ENCODE measurements around the gene MITF. TPM values are rescaled to one million over a fixed set of nuclear protein-coding genes. Genes with fewer than 3 reads are reported as not detected.

MITF gene
- total RNA-seq, 1 donor from 2014 or later = 6.0 TPM

DNA sequence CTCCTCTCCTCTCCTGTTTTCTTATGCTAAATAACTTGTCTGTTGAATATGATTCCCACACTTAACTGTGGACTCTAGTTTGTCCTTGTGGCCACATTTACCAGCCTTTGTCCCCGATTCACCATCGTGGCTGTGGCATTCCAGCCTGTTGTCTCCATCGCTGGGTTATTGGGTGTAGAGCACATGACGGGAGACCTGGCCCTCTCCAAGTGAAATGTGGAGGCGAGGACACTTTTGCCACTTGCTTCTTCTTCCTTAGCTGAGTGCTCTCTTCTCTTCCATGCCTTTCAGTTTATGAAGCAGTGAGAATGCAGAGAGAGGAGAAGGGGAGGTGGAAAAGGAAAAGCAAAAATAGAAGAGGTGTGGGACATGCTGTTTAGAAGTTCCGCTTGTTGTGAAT, 198.8 kb downstream of the MITF start:
- TF ChIP-seq, protein P1, sequence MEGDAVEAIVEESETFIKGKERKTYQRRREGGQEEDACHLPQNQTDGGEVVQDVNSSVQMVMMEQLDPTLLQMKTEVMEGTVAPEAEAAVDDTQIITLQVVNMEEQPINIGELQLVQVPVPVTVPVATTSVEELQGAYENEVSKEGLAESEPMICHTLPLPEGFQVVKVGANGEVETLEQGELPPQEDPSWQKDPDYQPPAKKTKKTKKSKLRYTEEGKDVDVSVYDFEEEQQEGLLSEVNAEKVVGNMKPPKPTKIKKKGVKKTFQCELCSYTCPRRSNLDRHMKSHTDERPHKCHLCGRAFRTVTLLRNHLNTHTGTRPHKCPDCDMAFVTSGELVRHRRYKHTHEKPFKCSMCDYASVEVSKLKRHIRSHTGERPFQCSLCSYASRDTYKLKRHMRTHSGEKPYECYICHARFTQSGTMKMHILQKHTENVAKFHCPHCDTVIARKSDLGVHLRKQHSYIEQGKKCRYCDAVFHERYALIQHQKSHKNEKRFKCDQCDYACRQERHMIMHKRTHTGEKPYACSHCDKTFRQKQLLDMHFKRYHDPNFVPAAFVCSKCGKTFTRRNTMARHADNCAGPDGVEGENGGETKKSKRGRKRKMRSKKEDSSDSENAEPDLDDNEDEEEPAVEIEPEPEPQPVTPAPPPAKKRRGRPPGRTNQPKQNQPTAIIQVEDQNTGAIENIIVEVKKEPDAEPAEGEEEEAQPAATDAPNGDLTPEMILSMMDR (IDR thresholded peaks at IDR 0.05; ENCODE audit: insufficient read depth, low read depth, low read length) = no peak
- TF ChIP-seq EZH2 (IDR thresholded peaks at IDR 0.05; ENCODE audit: insufficient read depth, low read length) = no peak
- no peak overlapping the region for H2AFZ ChIP-seq (ENCODE audit: low read depth, low read length)
- Mint-ChIP-seq H3K4me1 (ENCODE audit: low read depth, unreplicated experiment) (no peaks in the 10 kb centered on the region), H3K9me3 (ENCODE audit: unreplicated experiment) (no peaks in the 10 kb centered on the region), H3K4me3 (ENCODE audit: unreplicated experiment) (no peak overlapping the region), H3K36me3 (ENCODE audit: low read depth, unreplicated experiment) (peaks cover 5% of the 10 kb centered on the region), H3K27ac (ENCODE audit: unreplicated experiment) (peak overlapping the region; percentile 12), H3K27me3 (ENCODE audit: low read depth, unreplicated experiment) (no peaks in the 10 kb centered on the region)
- H3K79me2 ChIP-seq (ENCODE audit: insufficient read depth, low read length) = no peaks in the 10 kb centered on the region
- H3K27me3 ChIP-seq (ENCODE audit: insufficient read depth, low read length) = no peaks in the 10 kb centered on the region
- no peak overlapping the region for H3K9ac ChIP-seq (ENCODE audit: low read length)
- no peaks in the 10 kb centered on the region for H4K20me1 ChIP-seq (ENCODE audit: insufficient read depth, low read length)
- H3K4me3 ChIP-seq (ENCODE audit: insufficient read depth, low read depth, low read length) = no peak overlapping the region
- H3K4me2 ChIP-seq (ENCODE audit: low read length) = no peak overlapping the region
- H3K27ac ChIP-seq (ENCODE audit: low read depth, low read length) = no peak overlapping the region
- DNase-seq (ENCODE audit: low read depth) = no peak
- no peak for FAIRE-seq
- no peaks in the 10 kb centered on the region for H3K9me3 ChIP-seq (ENCODE audit: insufficient read depth, low read depth, low read length)
- H3K4me1 ChIP-seq (ENCODE audit: insufficient read depth, low read length) = no peaks in the 10 kb centered on the region
- no peaks in the 10 kb centered on the region for H3K36me3 ChIP-seq (ENCODE audit: insufficient read depth, low read length)

DNA sequence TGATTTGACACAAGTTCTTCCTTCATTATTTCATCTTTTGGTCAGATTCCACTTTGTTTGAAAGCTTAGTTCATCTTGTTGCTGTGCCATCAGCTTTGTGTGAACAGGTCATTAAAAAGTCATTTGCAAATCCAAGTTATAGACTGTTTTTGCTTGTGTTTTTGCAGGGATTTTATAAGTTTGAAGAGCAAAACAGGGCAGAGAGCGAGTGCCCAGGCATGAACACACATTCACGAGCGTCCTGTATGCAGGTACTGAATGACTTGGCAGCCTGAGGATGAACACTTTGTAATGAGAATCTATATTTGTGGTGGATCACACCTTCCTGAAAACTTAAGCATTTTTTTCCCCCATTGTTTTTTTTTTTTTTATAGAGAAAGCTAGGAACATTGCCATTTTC, 199.7 kb downstream of the MITF start:
- no peak for DNase-seq (ENCODE audit: low read depth)
- Histone ChIP-seq H3K36me3 (ENCODE audit: insufficient read depth, low read length) (no peaks in the 10 kb centered on the region), H3K4me1 (ENCODE audit: insufficient read depth, low read length) (no peaks in the 10 kb centered on the region), H3K9ac (ENCODE audit: low read length) (no peak overlapping the region), H3K4me2 (ENCODE audit: low read length) (no peak overlapping the region), H2AFZ (ENCODE audit: low read depth, low read length) (no peak overlapping the region), H3K9me3 (ENCODE audit: insufficient read depth, low read depth, low read length) (no peaks in the 10 kb centered on the region), H3K4me3 (ENCODE audit: insufficient read depth, low read depth, low read length) (no peak overlapping the region), H4K20me1 (ENCODE audit: insufficient read depth, low read length) (no peaks in the 10 kb centered on the region), H3K27me3 (ENCODE audit: insufficient read depth, low read length) (no peaks in the 10 kb centered on the region), H3K79me2 (ENCODE audit: insufficient read depth, low read length) (no peaks in the 10 kb centered on the region), H3K27ac (ENCODE audit: low read depth, low read length) (no peak overlapping the region)
- Mint-ChIP-seq H3K4me3 (ENCODE audit: unreplicated experiment) (no peak overlapping the region), H3K27ac (ENCODE audit: unreplicated experiment) (no peak overlapping the region), H3K4me1 (ENCODE audit: low read depth, unreplicated experiment) (no peaks in the 10 kb centered on the region), H3K27me3 (ENCODE audit: low read depth, unreplicated experiment) (no peaks in the 10 kb centered on the region), H3K36me3 (ENCODE audit: low read depth, unreplicated experiment) (peaks cover 8% of the 10 kb centered on the region), H3K9me3 (ENCODE audit: unreplicated experiment) (no peaks in the 10 kb centered on the region)
- no peak for FAIRE-seq
- no peak for TF ChIP-seq EZH2 (IDR thresholded peaks at IDR 0.05; ENCODE audit: insufficient read depth, low read length)
- TF ChIP-seq, protein P1 (IDR thresholded peaks at IDR 0.05; ENCODE audit: insufficient read depth, low read depth, low read length) = no peak

DNA sequence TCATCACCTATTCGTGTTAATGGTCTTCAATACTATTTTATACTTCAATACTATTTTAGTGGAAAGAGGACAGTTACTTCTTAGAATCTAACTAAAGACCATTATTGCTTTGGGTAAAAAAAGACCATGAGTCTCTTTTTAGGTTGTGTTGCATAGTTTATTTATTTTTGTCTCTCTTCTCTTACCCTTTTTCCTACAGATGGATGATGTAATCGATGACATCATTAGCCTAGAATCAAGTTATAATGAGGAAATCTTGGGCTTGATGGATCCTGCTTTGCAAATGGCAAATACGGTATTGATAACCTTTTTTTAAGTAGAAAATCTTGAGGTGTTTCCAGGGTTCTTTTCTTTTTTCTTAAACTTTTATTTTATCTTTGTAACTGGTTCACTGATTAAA, 201.8 kb downstream of the MITF start:
- Mint-ChIP-seq H3K36me3 (ENCODE audit: low read depth, unreplicated experiment) (peaks cover 8% of the 10 kb centered on the region), H3K4me3 (ENCODE audit: unreplicated experiment) (no peak overlapping the region), H3K9me3 (ENCODE audit: unreplicated experiment) (no peaks in the 10 kb centered on the region), H3K27ac (ENCODE audit: unreplicated experiment) (no peak overlapping the region), H3K4me1 (ENCODE audit: low read depth, unreplicated experiment) (no peaks in the 10 kb centered on the region), H3K27me3 (ENCODE audit: low read depth, unreplicated experiment) (no peaks in the 10 kb centered on the region)
- H3K9me3 ChIP-seq (ENCODE audit: insufficient read depth, low read depth, low read length) = no peaks in the 10 kb centered on the region
- H3K79me2 ChIP-seq (ENCODE audit: insufficient read depth, low read length) = no peaks in the 10 kb centered on the region
- no peak for FAIRE-seq
- H3K4me2 ChIP-seq (ENCODE audit: low read length) = no peak overlapping the region
- H4K20me1 ChIP-seq (ENCODE audit: insufficient read depth, low read length) = no peaks in the 10 kb centered on the region
- H3K4me1 ChIP-seq (ENCODE audit: insufficient read depth, low read length) = no peaks in the 10 kb centered on the region
- H2AFZ ChIP-seq (ENCODE audit: low read depth, low read length) = no peak overlapping the region
- H3K27ac ChIP-seq (ENCODE audit: low read depth, low read length) = no peak overlapping the region
- H3K36me3 ChIP-seq (ENCODE audit: insufficient read depth, low read length) = no peaks in the 10 kb centered on the region
- TF ChIP-seq, protein P1 (IDR thresholded peaks at IDR 0.05; ENCODE audit: insufficient read depth, low read depth, low read length) = no peak
- no peak for TF ChIP-seq EZH2 (IDR thresholded peaks at IDR 0.05; ENCODE audit: insufficient read depth, low read length)
- H3K4me3 ChIP-seq (ENCODE audit: insufficient read depth, low read depth, low read length) = no peak overlapping the region
- H3K9ac ChIP-seq (ENCODE audit: low read length) = no peak overlapping the region
- no peak for DNase-seq (ENCODE audit: low read depth)
- H3K27me3 ChIP-seq (ENCODE audit: insufficient read depth, low read length) = no peaks in the 10 kb centered on the region
